GM21786 (cell line): ENCODE data around the gene ATXN3.

Experiments
- ATAC-seq: cut with Tn5 transposase; IDR thresholded peaks from one replicate; pipeline ENCODE4 v1.9.1; 2021; ENCODE audit not compliant: unreplicated experiment

The ATXN3 gene

GRCh38 chr14:92106143-92106926, at the start of gene ATXN3:
TSS of gene ATXN3 (minus strand) at chr14:92106582. CDS start at chr14:92106552, 30 bp downstream.
- peak; percentile 86 for ATAC-seq

DNA sequence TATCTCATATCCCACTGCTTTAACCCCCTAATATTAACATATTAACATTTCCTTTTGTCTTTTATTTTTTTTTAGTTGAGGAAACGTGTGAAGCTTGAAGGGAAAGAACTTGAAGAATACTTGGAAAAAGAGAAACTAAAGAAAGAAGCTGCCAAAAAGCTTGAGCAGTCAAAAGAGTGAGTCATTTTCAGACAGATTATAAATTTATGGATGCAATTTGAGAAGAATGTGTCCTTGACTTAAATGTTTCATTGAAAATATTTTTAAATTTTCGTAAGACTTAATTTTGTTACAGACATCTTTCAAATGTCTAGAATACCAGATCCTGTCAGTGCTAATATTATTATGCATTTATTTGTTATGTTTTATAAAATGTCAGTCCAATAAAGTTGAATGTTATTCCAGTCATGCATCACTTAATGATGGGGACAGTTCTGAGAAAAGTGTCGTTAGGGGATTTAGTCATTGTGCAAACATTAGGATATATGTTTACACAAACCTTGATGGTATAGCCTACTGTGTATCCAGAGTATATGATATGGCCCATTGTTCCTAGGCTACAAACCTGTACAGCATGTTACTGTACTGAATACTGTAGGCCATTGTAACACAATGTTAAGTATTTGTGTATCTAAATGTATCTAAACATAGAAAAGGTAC, 48.0 kb upstream of the ATXN3 start:
- ATAC-seq, result no peak

DNA sequence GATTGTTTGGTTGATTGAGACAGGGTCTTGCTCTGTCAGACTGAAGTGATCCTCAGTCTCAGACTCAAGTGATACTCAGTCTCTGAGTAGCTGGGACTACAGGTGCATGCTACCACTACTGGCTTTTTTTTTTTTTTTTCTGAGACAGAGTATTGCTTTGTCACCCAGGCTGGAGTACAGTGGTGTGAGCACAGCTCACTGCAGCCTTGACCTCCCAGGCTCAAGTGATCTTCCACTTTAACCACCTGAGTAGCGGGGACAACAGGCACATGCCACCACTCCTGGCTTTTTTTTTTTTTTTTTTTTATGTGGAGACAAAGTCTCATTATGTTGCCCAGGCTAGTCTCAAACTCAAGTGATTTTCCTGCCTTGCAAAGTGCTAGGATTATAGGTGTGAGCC, 47.2 kb upstream of the ATXN3 start:
- ATAC-seq, result no peak

GRCh38 chr14:92144708-92145107, 38.3 kb upstream of the ATXN3 start:
- ATAC-seq, result no peak

DNA sequence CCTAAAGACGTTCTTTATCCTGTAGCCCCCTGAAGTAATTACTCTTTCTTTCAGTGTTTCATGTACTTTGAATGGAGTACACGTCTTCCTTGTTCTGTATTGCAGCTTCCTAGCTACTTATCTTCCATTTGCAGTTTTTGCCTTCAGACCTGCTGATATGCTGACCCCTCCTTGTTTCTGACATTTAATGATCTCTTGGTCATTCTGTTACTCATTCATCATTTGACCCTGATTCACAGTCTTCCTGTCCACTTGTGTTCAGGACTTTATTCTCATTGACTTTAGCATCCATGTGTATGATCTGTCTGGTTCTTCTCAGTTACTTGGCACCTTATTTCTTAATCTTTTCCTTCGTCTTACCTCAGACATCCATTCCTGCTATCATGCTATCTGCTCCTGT, 37.6 kb upstream of the ATXN3 start:
- no peak for ATAC-seq

DNA sequence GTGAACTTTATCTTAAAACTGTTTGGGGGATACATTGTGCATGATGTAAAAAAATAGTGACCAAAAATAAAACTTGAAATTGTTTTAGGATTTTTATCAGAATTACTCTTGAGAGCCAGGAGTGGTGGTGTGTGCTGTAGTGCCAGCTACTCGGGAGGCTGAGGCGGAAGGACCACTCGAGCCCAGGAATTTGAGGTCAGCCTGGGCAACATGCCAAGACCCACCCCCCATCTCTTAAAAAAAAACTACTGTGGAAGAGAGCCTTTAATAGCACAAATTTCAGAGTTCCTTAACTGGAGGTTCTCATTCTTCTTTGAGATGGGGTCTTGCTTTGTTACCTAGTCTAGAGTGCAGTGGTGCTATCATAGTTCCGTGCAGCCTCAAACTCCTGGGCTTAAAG, 36.9 kb upstream of the ATXN3 start:
- no peak for ATAC-seq

- no peak for ATAC-seq
Observed at GRCh38 chr14:92135269-92135668, 28.9 kb upstream of the ATXN3 start.

DNA sequence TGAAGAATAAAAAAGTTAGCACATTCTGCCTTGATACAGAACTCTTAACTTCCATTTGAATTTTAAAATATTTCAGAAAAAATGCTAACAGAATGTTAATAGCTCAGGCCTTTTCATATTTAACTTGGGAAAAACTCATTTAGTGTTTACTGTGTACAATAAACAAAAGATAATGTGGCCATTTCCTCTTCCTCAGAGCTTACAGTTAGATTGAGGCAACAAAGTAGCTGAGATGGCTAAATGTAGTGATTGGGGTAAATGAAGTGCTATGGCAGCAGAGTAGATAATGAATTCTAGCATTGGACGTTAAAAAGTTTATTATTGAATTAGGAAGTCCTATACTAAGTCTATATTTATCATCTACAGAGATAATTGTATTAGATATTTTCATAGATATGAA, 28.1 kb upstream of the ATXN3 start:
- no peak for ATAC-seq

- ATAC-seq, result no peak
Observed at GRCh38 chr14:92122761-92123160, 16.4 kb upstream of the ATXN3 start.

- no peak for ATAC-seq
Observed at GRCh38 chr14:92122351-92122677, 15.9 kb upstream of the ATXN3 start.

GRCh38 chr14:92121670-92122350, 15.4 kb upstream of the ATXN3 start, which contains the start of the genes CPSF2 and NDUFB1:
TSS of gene CPSF2 (plus strand) at chr14:92121969. CDS start at chr14:92130985, 9,016 bp downstream.
TSS of gene NDUFB1 (minus strand) at chr14:92121706. CDS start at chr14:92117637, 4,069 bp downstream.
- peak; percentile 87 for ATAC-seq

DNA sequence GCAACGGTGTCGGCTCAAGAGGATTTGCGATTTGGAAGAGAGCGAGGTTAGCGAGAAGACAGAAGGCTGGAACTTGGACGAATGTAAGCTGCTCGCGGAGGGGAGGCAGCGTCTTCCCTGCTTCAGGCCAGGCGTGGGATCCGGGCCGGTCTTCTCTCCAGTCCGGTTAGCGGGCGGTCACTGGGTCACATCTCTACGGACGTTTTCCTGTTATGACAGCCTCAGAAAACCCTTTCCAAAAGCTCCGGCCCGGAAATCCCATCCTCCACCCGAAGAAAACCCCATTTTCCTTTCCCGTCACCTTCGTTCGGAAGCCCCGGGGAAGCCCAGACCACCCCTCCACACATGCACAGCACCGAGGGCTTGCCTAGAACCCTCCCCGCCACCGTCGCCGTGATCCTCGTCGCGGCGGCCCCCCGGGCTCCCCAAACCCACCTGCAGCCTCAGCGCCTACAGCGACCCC, 14.9 kb upstream of the ATXN3 start:
- peak; percentile 8 for ATAC-seq

DNA sequence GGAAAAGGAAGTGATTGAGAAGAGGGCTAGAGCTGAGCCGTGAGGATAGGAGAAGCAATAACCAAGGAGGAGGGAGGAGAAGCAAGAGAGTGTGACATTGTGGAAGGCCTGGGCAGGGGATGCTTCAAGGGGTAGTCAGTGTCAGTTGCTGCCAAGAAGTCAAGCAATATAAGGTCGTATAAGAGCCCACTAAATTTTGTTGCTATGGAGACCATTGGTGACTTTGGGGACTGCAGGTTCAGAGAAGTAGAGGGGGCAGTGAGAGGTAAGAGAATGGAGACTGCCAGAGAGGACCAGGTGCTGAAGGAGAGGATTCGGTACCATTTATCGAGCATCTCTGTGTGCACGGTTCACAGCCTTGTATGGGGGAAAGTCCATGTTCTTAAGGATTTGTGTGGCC, 3.1 kb upstream of the ATXN3 start:
- no peak for ATAC-seq

- ATAC-seq, result no peak
Observed at GRCh38 chr14:92108345-92109254, 2.2 kb upstream of the ATXN3 start.

- ATAC-seq, result peak; percentile 7
Observed at GRCh38 chr14:92105893-92106142, 564 bp downstream of the ATXN3 start.

- no peak for ATAC-seq
Observed at GRCh38 chr14:92105073-92105892, 1.1 kb downstream of the ATXN3 start.

- no peak for ATAC-seq
Observed at GRCh38 chr14:92103363-92103989, 2.9 kb downstream of the ATXN3 start.

DNA sequence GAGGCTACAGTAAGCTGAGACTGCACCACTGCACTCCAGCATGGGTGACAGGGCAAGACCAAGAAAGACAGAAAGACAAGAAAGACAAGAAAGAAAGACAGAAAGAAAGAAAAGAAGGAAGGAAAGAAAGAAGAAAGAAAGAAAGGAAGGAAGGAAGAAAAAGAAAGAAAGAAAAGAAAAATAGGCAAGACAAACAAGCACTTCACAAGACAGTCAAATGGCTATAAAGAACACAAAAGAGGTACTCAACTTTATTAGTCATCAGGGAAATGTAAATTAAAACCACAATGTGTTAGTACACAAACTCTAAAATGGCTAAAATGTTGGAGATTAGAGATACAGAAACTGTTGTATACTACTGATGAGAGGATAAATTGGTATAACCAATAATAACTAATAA, 6.6 kb downstream of the ATXN3 start:
- no peak for ATAC-seq

DNA sequence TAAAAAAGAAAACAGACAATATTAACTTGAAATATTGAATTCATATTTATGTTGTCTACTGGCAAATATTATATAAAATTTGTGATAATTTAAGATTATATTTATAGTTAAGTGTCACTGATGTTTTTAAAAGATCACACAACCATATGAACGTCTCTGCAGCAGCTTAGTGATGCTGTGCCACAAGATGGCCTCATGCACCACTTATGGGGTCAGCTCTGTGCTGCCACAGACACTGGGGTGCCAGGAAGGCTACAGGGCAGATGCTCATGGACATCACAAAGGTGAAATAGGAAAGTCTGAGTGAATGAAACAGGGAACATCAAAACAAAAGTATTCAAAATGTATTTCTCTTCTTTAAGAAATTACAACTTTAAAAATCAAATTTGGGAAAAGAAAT, 13.1 kb downstream of the ATXN3 start:
- ATAC-seq, result no peak

DNA sequence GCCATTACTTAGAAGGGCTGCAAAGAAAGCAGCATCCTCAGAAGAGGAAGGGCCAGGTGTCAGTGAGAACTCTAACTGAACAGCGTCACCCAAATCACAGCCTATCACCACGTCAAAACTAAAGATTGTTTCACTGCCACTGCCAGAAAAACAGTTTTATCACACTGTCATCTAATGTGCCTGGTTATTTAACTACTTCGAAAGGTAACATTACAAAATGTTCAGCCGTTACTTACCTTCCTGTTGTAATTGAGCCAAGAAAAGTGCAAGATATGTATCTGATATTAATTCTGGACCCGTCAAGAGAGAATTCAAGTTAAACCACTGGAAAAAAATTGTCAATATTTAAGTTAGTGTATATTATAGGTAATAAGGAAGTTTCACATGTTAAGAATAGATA, 17.9 kb downstream of the ATXN3 start:
- no peak for ATAC-seq
